Measurements from ENCODE around the gene STEAP3. TPM values are rescaled to one million over a fixed set of nuclear protein-coding genes. Genes with fewer than 3 reads are reported as not detected.

Gene STEAP3
- total RNA-seq, 2 donors from 2014 or later, result 4.4 to 7.9 TPM

DNA sequence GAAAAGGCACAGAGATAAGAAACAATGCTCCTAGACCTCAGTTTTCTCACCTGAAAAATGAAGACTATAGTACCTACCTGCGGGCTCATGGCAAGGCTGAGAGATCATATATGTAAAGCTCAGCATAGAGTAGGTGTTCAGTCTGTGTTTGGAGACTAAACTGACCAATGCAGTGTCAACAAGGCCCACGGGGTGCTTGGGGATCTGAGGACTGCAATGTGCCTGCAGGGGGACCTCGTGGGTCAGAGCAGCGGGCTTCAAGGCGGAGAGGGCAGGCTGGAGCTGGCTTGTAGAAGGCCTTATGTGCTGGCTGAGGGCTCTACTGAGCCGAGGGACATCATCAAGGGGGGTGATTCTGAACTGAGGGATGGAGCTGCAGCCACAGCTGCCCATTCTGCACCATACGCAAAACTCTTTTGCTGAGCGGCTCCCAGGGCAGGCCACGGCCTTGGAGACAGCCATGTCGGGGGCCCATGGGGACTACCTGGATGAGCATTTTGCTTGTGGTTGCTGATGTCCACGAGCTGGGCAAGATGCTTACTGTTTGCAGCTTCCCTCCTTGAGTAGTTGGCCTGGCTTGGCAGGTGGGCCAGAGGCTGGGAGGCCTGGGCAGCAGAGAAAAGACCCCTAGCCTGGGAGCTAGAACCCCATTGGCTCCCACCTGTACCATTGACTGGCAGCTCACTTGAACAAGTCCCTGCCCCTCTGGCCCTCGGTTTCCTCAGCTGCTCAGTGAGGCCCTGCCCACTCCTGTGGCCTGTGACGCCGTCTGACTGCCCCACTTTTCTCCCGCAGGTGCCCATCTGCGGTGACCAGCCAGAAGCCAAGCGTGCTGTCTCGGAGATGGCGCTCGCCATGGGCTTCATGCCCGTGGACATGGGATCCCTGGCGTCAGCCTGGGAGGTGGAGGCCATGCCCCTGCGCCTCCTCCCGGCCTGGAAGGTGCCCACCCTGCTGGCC, 23.5 kb downstream of the STEAP3 start:
- TF ChIP-seq CTCF (conservative IDR thresholded peaks at IDR 0.05), result peak; percentile 54
- H3K9me3 ChIP-seq (ENCODE audit: control insufficient read depth, low read length), result peaks cover 6% of the 10 kb centered on the region
- no peak overlapping the region for H3K27ac ChIP-seq (ENCODE audit: low read depth, low read length)
- DNase-seq, result peak; percentile 62
- WGBS, 2 experiments (ENCODE audit: insufficient coverage in 1 of 2, insufficient read length in 1 of 2), result 93 to 98% methylated on average over 20 to 24 of the region's 24 CpGs
- H3K36me3 Mint-ChIP-seq (ENCODE audit: low read depth), result peaks cover 9% of the 10 kb centered on the region
- no peaks in the 10 kb centered on the region for H3K4me1 ChIP-seq (ENCODE audit: control insufficient read depth, insufficient read depth, low read length)
- peaks cover 2% of the 10 kb centered on the region for H3K9me3 Mint-ChIP-seq
- H3K4me3 Mint-ChIP-seq, result no peak overlapping the region
- no peaks in the 10 kb centered on the region for H3K4me1 Mint-ChIP-seq
- no peak overlapping the region for H3K9ac ChIP-seq (ENCODE audit: extremely low read depth, low read length, poor library complexity, severe bottlenecking)
- H3K27me3 ChIP-seq (ENCODE audit: control insufficient read depth, insufficient read depth, low read length, poor library complexity, severe bottlenecking), result no peaks in the 10 kb centered on the region
- no peak overlapping the region for H3K27ac Mint-ChIP-seq
- H3K27me3 Mint-ChIP-seq (ENCODE audit: insufficient read depth), result no peaks in the 10 kb centered on the region
- H3K36me3 ChIP-seq (ENCODE audit: control insufficient read depth, insufficient read depth, low read length), result no peaks in the 10 kb centered on the region
- H3K4me3 ChIP-seq (ENCODE audit: low read length), result no peak overlapping the region

- Histone ChIP-seq H3K36me3 (ENCODE audit: control insufficient read depth, insufficient read depth, low read length) (no peaks in the 10 kb centered on the region), H3K4me3 (ENCODE audit: low read length) (no peak overlapping the region), H3K9me3 (ENCODE audit: control insufficient read depth, low read length) (peaks cover 6% of the 10 kb centered on the region), H3K9ac (ENCODE audit: extremely low read depth, low read length, poor library complexity, severe bottlenecking) (no peak overlapping the region), H3K27ac (ENCODE audit: low read depth, low read length) (no peak overlapping the region), H3K27me3 (ENCODE audit: control insufficient read depth, insufficient read depth, low read length, poor library complexity, severe bottlenecking) (no peaks in the 10 kb centered on the region), H3K4me1 (ENCODE audit: control insufficient read depth, insufficient read depth, low read length) (no peaks in the 10 kb centered on the region)
- WGBS, 2 experiments (ENCODE audit: insufficient coverage in 1 of 2, insufficient read length in 1 of 2), result 95 to 98% methylated on average over 28 to 29 of the region's 29 CpGs
- no peak for TF ChIP-seq CTCF (conservative IDR thresholded peaks at IDR 0.05)
- Mint-ChIP-seq H3K4me3 (no peak overlapping the region), H3K27ac (no peak overlapping the region), H3K9me3 (peaks cover 2% of the 10 kb centered on the region), H3K4me1 (no peaks in the 10 kb centered on the region), H3K27me3 (ENCODE audit: insufficient read depth) (no peaks in the 10 kb centered on the region), H3K36me3 (ENCODE audit: low read depth) (peaks cover 9% of the 10 kb centered on the region)
- DNase-seq, result peak; percentile 35
Measured at GRCh38 chr2:119247844-119248271, 24.2 kb downstream of the STEAP3 start.

- Mint-ChIP-seq H3K9me3 (peaks cover 2% of the 10 kb centered on the region), H3K27ac (no peak overlapping the region), H3K36me3 (ENCODE audit: low read depth) (peaks cover 9% of the 10 kb centered on the region), H3K4me1 (no peaks in the 10 kb centered on the region), H3K27me3 (ENCODE audit: insufficient read depth) (no peaks in the 10 kb centered on the region), H3K4me3 (no peak overlapping the region)
- no peak overlapping the region for H3K9ac ChIP-seq (ENCODE audit: extremely low read depth, low read length, poor library complexity, severe bottlenecking)
- no peak overlapping the region for H3K4me3 ChIP-seq (ENCODE audit: low read length)
- H3K27ac ChIP-seq (ENCODE audit: low read depth, low read length), result no peak overlapping the region
- H3K36me3 ChIP-seq (ENCODE audit: control insufficient read depth, insufficient read depth, low read length), result no peaks in the 10 kb centered on the region
- WGBS, 2 experiments (ENCODE audit: insufficient coverage in 1 of 2, insufficient read length in 1 of 2), result 92 to 95% methylated on average over 4 to 7 of the region's 7 CpGs
- TF ChIP-seq CTCF (conservative IDR thresholded peaks at IDR 0.05), result no peak
- H3K9me3 ChIP-seq (ENCODE audit: control insufficient read depth, low read length), result peaks cover 6% of the 10 kb centered on the region
- no peaks in the 10 kb centered on the region for H3K27me3 ChIP-seq (ENCODE audit: control insufficient read depth, insufficient read depth, low read length, poor library complexity, severe bottlenecking)
- no peak for DNase-seq
- H3K4me1 ChIP-seq (ENCODE audit: control insufficient read depth, insufficient read depth, low read length), result no peaks in the 10 kb centered on the region
Measured at GRCh38 chr2:119248311-119248710, 24.7 kb downstream of the STEAP3 start.
